GM12872 (cell line): ENCODE measurements around the gene PRLH.

ENCODE experiments used
- TF ChIP-seq, protein P1 (sequence below): IDR thresholded peaks from 3 replicates; pipeline ENCODE4 v1.5.1; 2011; ENCODE audit warnings: low read depth, mild to moderate bottlenecking, low read length, moderate library complexity; ENCODE audit not compliant: insufficient read depth

Gene PRLH

GRCh38 chr2:237597196-237598145 is 31.1 kb downstream of the PRLH start:
- TF ChIP-seq, protein P1, sequence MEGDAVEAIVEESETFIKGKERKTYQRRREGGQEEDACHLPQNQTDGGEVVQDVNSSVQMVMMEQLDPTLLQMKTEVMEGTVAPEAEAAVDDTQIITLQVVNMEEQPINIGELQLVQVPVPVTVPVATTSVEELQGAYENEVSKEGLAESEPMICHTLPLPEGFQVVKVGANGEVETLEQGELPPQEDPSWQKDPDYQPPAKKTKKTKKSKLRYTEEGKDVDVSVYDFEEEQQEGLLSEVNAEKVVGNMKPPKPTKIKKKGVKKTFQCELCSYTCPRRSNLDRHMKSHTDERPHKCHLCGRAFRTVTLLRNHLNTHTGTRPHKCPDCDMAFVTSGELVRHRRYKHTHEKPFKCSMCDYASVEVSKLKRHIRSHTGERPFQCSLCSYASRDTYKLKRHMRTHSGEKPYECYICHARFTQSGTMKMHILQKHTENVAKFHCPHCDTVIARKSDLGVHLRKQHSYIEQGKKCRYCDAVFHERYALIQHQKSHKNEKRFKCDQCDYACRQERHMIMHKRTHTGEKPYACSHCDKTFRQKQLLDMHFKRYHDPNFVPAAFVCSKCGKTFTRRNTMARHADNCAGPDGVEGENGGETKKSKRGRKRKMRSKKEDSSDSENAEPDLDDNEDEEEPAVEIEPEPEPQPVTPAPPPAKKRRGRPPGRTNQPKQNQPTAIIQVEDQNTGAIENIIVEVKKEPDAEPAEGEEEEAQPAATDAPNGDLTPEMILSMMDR: no peak

DNA sequence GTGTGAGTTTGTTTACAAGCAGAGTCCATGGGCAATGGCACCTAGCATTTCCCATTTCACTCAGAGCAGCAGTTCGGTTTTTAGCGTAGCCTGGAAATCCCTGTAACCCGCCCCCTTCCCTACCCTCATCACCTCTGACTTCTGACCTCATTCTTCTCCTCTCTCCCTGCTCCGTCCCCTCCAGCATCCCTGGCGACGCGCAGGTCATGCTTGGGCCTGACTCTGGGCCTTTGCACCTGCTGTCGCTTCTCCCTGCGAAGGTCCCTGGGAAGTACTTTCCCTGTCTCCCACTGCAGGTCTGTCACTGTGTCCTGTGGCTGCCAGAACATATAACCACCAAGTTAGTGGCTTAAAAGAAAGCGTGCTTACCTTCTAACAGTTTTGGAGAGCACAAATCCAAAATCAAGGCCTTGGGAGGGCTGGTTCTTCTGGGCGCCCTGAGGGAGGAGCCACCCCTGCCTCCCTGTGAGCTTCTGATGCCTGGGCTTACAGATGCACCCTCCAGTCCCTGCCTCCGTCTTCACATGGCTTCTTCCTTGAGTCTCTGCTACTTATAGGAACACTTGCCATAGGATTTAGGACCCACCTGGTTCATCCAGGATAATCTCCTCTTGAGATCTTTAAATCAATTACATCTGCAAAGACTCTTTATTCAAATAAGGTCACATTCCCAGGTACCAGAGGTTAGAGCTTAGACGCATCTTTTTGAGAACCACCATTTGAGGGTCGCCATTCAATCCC is 32.3 kb downstream of the PRLH start:
- TF ChIP-seq, protein P1: no peak

- TF ChIP-seq, protein P1: no peak
Measured at GRCh38 chr2:237599465-237600110, 33.2 kb downstream of the PRLH start.

GRCh38 chr2:237600205-237600846 is 34.0 kb downstream of the PRLH start:
- TF ChIP-seq, protein P1: no peak

GRCh38 chr2:237601453-237602116 is 35.2 kb downstream of the PRLH start:
- TF ChIP-seq, protein P1: no peak

DNA sequence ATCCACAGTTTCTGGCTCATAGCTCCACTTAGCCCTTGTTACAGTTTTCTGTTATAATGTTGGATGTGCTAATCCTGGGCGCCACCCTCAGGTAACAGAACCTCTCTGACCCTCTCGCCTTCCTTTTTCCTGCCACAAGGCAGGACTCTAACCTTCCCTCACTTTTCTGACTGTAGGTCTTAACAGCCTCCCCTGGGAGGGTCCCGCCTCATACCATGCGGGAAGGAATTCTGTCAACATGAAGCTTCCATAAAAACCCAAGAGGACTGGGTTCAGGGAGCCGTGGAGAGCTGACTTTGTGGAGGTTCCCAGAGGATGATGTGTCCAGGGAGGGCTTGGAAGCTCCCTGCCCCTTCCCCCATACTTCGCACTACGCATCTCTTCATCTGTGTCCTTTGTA is 36.0 kb downstream of the PRLH start:
- TF ChIP-seq, protein P1: no peak
